ENCODE data around the gene PARP4.

- TF ChIP-seq CTCF (IDR thresholded peaks at IDR 0.05) (no peak), POLR2A (IDR thresholded peaks at IDR 0.05) (no peak)
Observed at GRCh38 chr13:24443366-24443765, 69.2 kb downstream of the PARP4 start.
